GM19240 (cell line): ENCODE results near the gene LHFPL2.
"Not testable (repeated sequence)": the region's sequence is repeated elsewhere in the genome, so short reads cannot be mapped to it uniquely, and the experiment has no call there.

Experiments
- DNase-seq: peaks from one replicate; pipeline ENCODE4 v3.0.0; 2011; ENCODE audit warnings: low spot score; ENCODE audit not compliant: insufficient read length

The LHFPL2 gene

GRCh38 chr5:78666975-78667374, 18.4 kb upstream of the LHFPL2 start:
- DNase-seq: not testable (repeated sequence)

DNA sequence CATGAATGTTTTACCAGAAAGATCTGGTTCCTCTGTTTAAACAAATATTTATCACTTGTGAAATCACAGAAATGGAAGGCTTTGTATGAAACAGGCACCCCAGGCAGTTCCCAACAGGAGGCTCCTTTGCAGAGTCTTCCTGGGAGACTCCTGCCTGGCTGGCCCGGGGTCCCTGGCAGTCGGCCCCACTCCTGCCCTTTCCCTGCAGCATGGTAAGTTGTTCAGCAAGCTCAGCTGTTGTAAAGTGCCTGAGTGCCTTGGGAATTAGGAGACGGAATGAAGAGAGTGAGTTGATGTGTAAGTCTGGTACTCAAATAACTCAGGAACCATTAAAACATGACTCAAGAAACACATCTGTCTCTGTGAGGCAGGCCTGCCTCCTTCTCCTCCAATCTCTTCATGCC, 17.5 kb upstream of the LHFPL2 start:
- DNase-seq: no peak

GRCh38 chr5:78665534-78665933, 17.0 kb upstream of the LHFPL2 start:
- DNase-seq: no peak

- no peak for DNase-seq
Observed at GRCh38 chr5:78662323-78662722, 13.8 kb upstream of the LHFPL2 start.

- no peak for DNase-seq
Observed at GRCh38 chr5:78661691-78662090, 13.1 kb upstream of the LHFPL2 start.

GRCh38 chr5:78661044-78661443, 12.5 kb upstream of the LHFPL2 start:
- no peak for DNase-seq

DNA sequence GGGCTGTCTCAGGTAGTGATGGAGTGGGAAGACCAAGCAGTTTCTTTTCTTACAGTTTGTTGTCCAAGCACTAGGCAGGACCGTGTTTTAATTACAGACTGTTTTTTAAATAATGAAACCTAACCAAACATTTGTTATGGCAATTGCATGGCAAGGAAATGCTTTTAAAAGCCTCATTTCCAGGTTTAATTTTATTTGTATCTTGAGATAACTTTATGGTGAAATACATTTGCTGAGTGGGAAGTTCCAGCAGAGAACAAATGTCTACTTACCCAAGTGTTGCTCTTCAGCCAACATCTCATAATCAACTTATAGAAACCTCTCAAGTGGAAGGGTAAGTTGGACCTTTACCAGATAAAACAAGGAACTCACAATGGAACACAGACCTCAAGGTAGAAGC, 11.8 kb upstream of the LHFPL2 start:
- no peak for DNase-seq

GRCh38 chr5:78659714-78660113, 11.1 kb upstream of the LHFPL2 start:
- no peak for DNase-seq

GRCh38 chr5:78659114-78659513, 10.5 kb upstream of the LHFPL2 start:
- DNase-seq: no peak

DNA sequence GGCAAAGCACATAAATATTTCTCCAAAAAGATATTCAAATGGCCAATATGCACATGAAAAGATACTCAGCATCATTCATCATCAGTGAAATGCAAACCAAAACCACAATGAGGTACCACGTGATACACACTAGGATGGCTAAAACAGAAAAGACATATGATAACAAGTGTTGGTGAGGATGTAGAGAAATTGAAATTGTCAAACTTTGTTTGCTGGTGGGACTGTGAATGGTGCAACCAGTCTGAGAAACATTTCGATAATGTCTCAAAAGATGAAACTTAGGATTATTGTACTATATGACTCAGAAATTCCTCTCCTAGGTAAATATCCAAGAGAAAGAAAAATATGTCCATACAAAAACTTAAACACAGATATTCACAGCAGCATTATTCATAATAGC, 8.6 kb upstream of the LHFPL2 start:
- no peak for DNase-seq

- no peak for DNase-seq
Observed at GRCh38 chr5:78655746-78656290, 7.2 kb upstream of the LHFPL2 start.

- DNase-seq: no peak
Observed at GRCh38 chr5:78654386-78654785, 5.8 kb upstream of the LHFPL2 start.

DNA sequence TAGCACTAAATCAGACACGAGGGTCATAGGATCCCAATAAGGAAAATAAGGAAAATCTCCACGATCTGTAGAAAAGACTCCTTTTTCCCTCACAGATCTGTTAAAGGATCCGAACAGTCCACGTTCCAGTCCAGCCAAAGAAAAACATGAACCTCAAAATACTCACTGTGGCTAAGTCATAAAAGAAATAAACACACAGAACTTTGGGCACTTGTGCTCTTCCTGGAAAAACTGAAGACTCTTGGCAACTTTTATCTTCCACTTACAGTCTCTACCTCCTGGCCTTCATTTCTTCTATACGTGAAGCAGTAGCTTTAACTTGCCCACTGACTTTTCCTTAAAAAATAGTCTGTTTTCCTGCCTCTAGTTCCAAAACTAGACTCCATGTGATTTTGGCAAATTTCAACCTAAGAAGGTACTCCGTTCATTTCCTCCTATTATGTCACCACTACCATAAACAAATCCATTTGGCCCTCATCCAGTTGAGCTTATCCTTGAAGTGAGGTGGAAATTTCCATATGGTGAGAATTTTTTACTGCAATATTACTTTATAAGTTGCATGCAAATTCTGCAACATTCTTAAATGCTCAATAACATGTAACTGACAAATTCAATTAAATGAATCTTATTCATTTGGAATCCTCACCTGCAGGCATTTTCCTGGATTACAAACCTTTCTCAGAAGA, 5.3 kb upstream of the LHFPL2 start:
- no peak for DNase-seq

DNA sequence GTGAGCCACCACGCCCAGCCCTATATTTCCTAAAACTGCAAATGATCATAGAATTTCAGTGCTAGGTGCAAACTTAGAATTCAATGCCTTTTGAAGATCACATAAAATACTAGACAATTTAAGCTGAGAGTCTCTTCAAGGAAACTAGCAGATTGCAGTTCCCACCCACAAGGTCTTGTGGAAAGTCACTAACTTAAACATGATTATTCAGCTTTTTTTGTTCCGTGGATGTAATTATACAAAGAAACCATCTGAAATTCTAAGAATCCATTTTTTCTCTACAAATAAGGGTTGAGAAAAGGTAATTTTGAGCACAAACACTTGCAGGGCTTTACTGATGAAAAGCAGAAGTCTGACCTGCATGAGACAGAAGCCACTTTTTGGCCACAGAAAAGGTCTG, 4.5 kb upstream of the LHFPL2 start:
- no peak for DNase-seq

DNA sequence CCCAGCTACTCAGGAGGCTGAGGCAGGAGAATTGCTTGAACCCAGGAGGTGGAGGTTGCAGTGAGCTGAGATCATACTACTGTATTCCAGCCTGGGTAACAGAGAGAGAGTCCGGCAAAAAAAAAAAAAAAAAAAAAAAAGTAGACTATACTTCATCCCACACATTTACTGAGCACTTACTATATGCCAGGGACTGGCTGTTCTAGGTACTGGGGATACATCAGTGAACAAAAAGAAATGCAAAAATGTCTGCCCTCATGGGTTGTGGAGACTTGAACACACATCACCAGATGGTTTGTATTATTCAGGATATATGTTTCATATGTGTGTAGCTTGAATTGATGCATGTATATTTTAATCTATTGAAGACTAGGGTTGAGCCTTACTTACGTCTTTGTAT, 2.9 kb upstream of the LHFPL2 start:
- DNase-seq: no peak

GRCh38 chr5:78650531-78650930, 2.0 kb upstream of the LHFPL2 start:
- DNase-seq: no peak

DNA sequence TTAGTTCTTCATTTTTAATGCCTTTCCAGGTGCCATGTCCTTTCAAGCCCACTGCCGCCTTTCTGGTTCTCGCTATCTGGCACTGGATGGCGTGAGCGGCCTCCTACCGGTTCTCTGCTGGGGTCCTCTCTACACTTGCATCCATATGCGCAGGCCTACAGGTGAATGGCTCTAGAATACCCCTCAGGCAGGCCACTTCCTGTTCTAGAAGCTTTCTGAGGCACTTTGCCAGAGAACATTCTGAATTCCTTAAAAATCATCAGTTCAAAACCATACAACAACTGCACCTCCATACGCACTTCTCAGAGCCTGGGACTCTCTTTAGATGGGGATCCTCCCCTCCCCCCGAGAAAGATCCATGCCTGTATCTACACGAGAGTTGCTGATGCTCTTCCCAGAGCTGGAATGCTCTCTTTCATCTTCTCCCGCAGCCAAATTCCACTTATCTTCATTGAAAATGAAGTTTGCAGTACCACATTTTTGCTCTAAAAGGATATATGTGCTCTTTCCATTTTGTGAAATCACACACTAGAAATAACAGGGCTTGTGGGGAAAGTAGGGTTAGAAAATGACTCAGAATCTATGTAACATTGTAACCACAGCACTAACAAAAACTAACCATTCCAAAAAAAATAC, 1.4 kb upstream of the LHFPL2 start:
- no peak for DNase-seq

DNA sequence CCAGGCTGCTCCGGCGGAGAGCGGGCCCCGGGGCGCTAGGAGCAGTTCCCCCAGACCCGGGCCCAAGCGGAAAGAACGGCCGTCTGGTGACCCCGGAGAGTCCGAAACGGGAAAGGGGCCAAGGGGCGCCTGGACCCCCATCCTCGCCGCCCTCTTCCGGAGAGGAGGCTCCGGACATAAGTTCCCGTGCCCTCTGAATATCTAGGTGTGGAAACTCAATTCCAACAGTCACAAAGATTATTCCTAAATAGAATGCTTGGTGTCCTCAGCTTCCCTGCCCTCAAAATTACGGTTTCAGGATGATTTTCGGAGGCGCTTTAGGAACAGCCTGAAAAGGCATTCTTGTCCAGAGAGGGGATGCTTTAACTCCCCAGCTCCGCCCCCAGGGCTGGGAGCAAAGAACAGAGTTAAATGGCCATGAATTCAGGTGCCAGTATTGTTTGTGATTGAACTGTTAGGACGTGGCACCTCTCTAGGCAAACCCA, 681 bp upstream of the LHFPL2 start:
- DNase-seq: no peak

- DNase-seq: no peak
Observed at GRCh38 chr5:78647838-78648358, 674 bp downstream of the LHFPL2 start.

DNA sequence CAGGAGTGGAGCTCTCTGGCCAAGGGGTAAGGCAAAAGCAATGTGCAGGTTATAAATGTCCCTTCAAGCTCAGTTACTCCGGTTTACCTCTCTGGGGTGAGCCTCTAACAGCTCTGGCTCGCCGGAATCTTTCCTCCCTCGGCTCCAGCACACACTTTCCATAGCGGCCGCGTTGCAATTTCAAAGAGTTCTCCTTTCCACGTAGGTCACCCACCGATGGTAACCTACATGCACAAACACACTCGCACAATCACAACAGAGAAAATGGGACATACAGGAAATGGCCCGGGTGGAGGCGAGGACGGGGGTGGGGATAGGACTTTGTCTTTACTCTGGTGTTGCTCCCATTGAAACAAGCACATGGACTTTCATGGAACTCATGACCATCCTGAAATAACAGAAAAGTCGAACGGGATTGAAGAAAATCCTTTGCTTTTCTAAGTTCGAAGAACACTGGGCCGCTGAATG, 1.2 kb downstream of the LHFPL2 start:
- no peak for DNase-seq

GRCh38 chr5:78644741-78645300, 3.8 kb downstream of the LHFPL2 start:
- no peak for DNase-seq

DNA sequence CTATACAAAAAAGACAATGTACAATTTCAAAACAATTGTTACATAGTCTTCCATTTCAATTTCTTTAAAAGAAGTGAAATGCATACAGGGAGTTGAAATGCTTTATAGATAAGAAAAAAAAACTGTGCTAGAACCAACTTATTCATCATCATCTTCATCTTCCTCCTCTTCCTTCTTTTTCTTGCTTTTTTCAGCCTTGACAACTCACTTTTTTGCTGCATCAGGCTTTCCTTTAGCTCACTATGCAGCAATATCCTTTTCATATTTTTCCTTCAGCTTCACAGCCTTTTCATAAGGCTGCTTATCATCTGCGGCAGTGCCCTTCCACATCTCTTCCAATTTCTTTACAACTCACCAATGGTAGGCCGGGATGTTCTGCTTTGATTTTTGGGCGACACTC, 4.4 kb downstream of the LHFPL2 start:
- DNase-seq: no peak
